Ureter (tissue), 1 donor: Measurements from ENCODE around the gene IGFL3. TPM values are rescaled to one million over a fixed set of nuclear protein-coding genes. Genes with fewer than 3 reads are reported as not detected.
"Not testable (repeated sequence)": the region's sequence is repeated elsewhere in the genome, so short reads cannot be mapped to it uniquely, and the experiment has no call there.

Experiments used
- DNase-seq: peaks from one replicate; pipeline ENCODE4 v3.0.0-alpha.2; 2020; ENCODE audit warnings: low spot score
- total RNA-seq: library from RNA; stranded (reverse); gene quantifications from one replicate; pipeline ENCODE4 v1.2.4, GENCODE V29; 2023
- donor health status: DM: yes; HTN: yes; CAD: no.

Gene IGFL3
- total RNA-seq, 1 donor from 2014 or later: not detected

DNA sequence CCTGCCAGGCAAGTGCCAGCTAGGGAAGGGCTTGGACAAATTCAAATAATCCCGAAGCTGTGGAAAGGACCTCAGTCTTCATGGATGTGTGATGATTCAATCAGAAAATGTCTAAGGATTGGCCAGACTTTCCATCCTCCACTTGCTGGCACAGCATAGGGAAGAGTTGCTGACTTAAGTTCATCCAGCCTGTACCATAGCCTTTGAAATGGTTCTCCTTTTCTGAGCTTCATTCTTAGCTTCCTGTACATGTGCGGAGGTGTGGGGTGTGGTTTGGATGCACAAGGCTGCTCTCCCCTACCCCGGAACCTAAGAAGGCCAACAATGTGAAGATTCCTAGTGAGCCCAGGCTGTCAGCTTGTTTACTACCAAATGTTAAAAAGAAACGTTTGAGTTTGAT lies 959 bp upstream of the IGFL3 start:
- DNase-seq: no peak

DNA sequence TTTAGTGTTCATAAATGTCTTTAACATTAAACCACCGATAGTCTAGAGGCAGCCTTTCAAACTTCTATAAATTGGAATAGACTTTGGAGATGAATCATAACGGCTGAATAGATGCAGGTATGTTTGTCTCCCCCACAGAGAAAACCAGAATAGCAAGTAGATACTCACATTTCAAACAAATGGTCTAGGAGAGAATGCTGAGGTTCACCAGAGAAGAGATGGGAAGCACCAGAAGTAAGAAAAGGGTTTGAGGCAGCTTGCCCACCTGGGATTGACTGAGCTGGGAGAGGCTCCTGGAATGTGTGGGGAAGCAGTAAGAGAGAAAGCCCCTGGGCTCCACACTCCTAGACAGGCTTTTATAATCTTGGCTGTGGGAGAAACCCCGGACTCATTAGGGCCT lies 6.4 kb downstream of the IGFL3 start:
- DNase-seq: no peak

DNA sequence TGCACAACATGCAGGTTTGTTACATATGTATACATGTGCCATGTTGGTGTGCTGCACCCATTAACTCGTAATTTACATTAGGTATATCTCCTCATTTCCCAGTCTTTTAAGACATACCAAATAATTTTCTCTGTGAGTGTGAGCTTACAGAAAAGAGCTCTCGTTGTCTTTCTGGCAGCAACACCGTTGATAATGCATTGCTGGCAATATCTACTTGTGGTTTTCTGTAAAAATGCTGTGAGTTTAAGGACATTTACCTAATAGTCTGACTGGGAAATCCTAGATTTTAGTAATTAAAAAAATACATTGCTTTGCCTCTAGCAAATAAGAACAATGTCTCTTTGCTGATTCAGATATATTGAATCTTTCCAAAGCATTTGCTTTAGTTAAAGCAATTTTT lies 8.4 kb downstream of the IGFL3 start:
- DNase-seq: no peak

DNA sequence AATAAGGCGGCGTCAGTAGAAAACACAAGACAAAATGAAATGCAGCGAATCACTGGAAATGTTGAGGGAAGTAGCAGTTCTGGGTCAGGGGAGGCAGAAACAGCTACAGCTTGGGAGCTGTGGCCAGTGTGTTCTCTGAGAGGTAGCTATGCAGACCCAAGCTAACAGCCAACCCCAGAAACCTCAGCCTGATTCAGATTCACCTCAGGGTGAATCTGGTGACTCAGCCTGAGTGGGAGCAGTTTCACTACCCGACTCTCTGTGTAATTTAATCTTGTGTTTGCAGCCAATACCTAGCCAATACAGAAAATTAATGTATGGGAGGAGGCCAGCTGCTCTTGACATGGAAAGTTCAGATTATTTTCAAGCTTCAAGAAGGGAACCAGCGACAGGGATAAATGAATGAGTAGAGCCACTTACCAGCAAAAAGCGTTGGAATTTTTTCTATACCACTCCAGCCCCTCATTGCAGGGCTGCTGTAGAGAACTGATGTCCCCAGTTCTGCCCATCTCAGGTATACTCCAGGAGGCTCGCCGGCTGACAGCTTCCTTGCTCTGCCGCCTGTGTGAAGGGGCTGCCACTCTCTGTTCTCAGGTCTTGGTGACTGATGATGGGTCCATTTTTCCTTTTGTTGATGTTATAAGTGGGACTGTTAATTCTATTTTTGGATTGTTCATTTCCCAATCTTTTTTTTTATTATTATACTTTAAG lies 8.9 kb downstream of the IGFL3 start:
- DNase-seq: no peak

DNA sequence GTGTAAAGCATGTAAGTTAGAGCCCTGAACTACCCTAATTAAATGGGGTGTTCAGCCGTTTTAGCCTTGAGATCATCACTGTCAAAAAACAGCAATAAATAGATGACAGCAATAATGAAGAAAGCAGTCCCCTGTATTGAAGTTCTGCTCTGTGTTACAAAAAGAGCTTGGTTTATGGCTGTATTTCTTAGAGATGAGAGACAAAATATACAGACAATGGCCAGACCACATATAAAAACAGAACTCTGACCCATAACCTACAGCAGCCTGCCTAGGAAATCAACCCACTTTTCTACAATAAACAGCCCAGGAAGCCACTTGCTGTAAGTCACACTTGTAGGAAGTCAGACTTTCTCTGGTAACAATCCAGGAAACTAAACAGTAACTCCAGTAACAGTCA lies 10.8 kb downstream of the IGFL3 start:
- DNase-seq: no peak

DNA sequence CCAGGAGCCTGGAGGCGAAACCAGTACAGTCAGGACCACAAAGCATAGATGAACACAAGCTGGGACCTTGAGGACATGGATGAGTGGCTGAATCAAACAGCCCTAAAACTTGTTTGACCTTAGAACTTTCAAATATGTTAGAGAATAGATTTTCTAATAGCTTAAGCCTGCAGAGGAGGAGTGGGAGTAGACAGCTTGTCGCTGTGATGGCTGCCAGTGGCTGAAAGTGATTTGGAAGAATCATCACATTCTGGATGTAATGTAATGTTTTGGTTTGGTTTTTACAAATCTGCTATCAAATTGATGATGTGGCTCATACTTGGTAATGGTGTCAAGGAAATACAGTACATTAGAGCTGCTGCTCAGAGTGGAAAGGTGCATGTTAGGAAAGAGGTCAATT lies 12.0 kb downstream of the IGFL3 start:
- DNase-seq: no peak

DNA sequence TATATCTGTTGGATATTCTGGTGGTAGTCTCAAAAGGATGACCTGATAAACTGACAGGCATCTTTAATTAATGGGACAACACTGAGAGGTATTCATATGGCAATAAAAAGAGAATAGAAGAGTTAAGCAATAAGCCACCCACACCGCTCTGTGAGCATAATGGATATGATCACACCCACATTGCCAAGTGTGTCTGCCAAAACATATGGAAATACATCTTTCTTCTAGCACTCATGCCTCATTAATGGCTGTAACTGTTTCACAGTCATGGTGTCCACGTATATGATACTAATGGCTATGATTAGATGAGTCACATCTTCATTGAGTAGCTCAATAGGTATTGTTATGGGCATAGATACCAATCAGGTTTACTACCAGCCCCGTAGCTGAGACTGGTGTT lies 13.1 kb downstream of the IGFL3 start:
- no peak for DNase-seq

DNA sequence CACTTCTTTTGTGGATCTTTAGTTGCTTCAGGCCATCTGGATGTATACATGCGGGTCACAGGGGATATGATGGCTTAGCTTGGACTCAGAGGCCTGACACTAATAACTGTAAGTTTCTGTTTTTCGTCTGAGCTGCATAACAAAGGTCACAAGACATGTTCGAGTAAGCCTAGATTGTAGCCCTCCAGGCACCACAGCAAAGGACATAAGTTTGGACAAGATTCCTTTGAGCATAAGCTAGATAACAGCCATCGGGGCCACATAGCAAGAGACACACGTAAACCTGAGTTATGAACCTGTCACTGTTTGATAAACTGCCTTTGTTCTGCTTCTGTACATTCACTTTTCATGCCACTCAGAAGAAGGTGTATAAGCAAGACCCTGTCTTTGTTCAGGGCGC lies 14.6 kb downstream of the IGFL3 start:
- no peak for DNase-seq

DNA sequence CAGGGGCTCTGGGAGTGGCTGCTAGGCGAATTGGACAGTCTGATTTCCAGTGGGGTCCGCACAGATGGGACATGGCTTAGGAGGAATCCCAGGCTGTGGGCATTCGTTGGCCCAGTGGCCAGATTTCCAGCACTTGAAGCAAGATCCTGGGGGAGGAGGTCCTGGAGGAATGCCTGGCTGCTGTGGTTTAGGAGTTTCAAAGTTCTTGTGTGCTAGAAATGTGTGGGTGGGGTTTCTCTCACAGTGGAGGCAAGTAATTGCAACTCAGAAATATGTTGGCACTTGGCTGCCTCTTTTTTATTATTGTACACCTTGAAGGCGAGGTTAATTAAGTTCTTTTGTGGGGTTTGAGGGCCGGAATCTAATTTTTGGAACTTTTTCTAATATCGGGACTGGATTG lies 17.1 kb downstream of the IGFL3 start:
- DNase-seq: no peak

DNA sequence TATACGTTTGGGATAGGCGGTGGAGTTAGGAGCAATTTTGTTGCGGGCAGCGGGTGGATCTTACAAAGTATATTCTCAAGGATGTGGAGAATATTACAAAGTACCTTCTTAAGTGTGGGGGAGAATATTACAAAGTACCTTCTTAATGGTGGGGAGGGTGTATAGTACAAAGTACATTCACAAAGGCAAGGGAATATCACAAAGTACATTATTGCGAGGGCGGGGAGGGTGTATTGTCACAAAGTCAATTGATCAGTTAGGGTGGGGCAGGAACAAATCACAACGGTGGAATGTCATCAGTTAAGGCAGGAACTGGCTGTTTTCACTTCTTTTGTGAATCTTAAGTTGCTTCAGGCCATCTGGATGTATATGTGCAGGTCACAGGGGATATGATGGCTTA lies 22.2 kb downstream of the IGFL3 start:
- not testable (repeated sequence) for DNase-seq

DNA sequence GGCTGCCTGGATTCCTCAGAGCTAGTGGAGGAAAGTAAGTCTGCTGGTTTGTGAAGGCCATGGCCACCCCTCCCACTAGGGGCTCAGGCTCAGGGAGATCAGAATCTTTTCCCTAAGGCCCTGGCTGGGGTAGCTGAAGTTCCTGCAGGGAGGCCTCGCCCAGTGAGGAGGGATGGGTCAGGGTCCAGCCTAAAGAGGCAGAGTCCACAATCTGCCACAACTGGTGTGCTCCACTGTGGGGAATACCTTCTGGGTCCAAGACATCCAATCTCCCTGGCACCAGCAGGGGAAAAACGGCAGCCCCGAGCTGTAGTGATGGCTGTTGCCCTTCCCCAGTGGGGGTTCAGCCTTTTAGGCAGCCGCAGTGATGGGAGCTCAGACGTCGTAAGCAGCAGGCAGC lies 23.2 kb downstream of the IGFL3 start:
- DNase-seq: no peak

DNA sequence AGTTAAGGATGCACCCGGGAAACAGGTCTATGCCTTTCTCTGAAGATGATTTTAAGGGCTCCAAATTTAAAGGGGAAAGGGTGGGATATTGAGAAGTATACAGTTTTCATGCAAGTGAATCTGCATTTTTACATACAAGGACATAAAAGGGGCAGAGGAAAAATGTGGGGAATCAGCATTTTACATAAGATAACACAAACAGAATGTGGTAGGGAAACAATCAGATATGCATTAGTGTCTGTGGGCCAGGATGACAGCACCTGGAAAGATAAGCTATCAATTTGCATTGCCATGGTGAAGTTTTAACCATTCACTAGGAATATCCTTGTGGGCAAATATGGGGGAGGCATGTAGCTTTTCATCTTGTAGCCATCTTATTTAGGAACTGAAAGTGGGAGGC lies 24.1 kb downstream of the IGFL3 start:
- no peak for DNase-seq

DNA sequence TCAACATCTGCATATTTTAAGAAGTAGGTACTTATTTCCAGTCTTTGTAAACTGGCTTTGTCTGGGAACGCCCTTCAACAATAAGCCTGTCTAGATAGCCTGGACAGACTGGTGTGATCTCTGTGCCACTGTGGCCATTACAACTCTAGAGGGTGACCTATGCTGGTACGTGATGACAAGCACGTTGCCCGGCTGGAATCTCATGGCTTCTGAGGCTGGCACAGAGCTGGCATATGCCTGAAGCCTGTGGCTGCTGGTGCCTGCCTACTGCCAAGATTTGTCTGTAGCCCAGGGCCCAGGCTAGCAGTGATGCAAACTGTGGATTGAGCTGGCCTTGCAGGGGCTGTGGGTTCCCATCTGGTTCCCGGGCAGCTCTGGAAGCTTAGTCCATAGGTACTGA lies 34.0 kb downstream of the IGFL3 start:
- DNase-seq: no peak

DNA sequence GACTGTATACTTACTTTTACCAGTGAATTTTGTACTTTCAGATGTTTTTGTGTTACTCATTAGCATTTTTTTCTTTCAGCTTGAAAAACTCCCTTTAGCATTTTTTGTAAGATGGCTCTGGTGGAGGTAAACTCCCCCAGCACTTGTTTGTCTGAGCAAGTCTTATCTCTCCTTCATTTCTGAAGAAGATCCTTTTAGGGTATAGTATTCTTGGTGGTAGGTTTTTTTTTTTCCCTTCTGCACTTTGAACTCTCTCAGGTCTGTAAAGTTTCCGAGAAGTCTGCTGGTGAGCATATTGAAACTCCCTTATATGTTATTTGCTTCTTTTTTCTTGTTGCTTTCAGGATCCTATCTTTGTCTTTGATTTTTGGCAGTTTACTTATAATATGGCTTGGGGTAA lies 35.1 kb downstream of the IGFL3 start:
- DNase-seq: no peak

DNA sequence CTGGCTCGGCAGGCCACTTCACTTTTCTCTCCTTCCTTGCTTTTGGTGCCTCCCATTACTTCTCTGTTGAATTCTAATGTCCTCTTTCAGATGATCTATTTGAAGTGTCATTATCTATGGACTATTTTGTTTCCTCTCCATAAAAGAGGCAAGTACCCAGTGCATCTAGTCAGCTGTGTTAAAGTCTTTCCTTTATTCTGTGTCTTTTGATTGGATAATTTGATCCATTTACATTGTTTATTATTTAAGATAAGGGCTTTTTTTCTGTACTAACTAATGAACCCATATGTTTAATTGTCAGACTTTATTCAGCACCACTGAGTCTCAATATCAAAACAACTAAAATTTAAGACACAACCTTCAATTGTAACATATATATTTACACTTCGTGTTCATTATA lies 36.4 kb downstream of the IGFL3 start:
- no peak for DNase-seq

DNA sequence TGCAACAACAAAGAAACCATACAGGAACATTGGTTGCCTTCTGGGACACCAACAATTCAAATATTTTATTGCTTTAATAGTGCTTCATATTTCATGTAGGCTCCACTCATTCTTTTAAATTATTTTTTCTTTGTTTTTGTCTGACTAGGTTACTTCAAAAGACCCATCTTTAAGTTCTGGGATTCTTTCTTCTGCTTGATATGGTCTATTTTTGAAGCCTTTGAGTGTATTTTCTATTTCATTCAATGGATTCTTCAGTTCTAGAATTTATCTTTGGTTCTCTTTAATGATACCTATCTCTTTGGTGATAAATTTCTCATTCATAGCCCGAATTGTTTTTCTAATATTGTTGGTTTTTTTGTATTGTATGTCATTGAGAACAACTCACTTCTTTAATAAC lies 38.6 kb downstream of the IGFL3 start:
- no peak for DNase-seq

DNA sequence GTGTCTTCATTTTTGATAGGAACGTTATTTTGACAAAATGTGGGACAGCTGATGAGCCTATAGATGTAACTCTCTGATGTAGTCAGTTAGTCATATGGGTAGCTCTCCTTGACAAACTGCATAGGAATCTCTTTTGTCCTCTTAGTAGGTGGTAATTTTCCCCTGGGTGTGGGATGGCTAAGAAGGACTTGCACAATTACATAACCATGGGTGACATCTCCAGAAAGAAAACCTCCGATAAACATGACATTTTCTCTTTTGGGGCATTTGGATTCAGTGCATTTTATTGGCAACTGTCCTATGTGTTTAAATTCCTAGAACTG lies 41.8 kb downstream of the IGFL3 start:
- DNase-seq: no peak

DNA sequence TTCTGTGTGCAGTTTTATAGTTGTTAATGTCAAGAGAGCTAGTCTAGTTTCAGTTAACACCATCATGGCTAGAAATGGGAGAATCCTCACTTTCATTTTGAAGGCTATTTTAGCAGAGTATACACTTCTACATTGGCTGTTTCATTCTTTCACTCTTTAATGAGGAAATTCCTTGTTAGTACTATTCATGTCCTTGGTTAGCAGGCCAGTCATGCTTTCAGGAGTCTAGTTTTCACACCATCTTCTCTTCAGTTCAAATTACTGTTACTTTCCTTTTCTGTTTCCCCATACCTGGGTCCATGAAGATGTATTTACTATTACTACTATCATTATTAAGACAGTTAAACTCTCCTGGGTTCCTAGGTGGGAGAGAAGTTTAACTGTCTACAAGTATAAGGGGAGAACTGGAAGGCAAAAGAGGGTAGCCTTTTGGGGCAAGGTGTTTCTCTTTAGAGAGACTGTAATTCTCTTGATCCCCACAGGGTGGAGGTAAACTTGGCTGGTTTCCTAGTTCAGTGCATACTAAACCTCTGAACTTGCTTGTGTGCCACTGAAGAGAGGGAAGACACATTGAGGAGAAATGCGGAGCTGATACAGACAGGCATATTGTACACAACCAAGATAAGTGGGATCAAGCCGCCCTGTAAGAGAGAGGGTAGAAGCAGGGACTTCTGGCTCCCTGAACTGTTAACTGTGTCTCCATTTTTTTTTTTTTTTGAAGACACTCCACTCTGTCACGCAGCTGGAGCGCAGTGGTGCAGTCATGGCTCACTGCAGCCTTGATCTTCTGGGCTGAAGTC lies 42.4 kb downstream of the IGFL3 start:
- peak; percentile 44 for DNase-seq

DNA sequence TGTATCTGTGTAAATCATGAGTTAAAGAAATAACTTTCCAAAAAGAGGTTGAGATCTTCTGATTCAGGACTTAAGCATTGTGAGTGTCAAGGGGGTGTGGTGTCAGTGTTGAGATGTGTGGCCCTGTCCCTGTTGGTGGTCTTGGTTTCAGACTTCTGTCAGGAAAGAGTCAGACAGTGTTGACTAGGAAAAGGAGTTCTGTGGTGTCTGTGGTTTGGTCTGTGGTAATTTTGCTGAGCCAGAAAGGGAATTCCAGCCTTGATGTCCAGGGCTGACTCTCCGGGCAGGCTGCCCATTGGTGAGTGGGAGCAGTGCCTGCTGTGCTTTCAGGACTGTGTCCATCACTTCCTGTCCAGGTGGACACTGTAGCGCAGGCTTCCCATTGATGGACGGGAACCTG lies 43.9 kb downstream of the IGFL3 start:
- DNase-seq: no peak

DNA sequence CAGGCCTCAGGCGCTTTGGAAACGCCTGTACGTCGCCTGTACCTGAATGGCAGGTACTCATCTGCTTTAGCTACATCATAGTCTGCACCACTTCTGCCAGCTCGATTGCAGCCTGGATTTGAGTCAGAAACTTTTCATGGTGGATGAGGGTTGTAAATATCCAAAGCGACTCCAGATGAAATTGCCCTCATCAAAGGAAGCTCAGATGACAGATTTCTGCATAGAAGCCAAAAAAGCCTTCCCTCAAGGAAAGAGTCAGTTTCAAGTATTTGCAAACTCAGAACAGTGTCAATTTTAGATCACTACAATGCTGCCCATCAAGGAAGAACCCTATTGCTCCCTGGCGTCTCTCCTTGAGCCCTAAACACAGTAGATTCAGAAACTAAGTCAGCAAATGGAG lies 44.9 kb downstream of the IGFL3 start:
- no peak for DNase-seq

DNA sequence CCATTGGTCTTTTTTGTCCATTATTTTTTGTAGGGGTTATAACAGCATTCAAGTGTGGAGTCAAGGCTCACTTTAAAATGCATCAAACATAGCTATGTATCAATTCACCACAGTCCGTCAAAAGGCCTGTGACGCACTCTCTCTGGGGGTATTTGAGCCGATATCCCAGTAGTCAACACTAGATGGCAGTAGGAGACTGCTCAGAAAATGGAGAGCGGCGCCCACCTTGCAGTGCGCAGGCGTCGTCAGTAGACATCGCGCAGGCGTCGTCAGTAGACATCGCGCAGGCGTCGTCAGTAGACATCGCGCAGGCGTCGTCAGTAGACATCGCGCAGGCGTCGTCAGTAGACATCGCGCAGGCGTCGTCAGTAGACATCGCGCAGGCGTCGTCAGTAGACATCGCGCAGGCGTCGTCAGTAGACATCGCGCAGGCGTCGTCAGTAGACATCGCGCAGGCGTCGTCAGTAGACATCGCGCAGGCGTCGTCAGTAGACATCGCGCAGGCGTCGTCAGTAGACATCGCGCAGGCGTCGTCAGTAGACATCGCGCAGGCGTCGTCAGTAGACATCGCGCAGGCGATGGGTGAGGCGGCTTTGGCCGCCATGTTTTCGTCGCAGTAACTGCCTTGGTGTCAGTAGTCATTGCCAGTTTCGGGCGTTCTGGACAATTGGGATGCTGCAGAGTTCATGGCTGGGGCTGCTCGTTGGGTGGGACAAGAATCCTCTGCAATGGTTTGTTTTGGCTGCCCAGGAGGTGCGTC lies 45.7 kb downstream of the IGFL3 start:
- not testable (repeated sequence) for DNase-seq

DNA sequence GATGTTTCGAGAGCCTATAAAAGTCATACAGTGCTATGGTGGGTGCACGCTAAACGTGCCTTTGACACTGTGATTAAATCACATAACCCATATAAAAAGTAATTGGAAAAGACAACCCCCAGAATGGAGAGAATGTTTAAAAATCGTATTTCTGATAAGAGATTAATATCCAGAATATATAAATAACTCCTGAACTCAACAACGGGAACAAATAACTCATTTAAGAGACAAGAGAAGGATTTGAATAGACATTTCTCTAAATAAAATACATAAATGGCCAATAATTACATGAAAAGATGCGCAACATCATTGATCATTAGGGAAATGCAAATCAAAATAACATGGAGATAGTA lies 46.7 kb downstream of the IGFL3 start:
- DNase-seq: no peak
